Measurements from ENCODE around the gene ENSA.

- TF ChIP-seq CTCF (optimal IDR thresholded peaks at IDR 0.05 in 1 of 3, IDR thresholded peaks at IDR 0.05 in 1 of 3, conservative IDR thresholded peaks at IDR 0.05 in 1 of 3; ENCODE audit: extremely low read depth in 1 of 3, insufficient read depth in 2 of 3, low read length in 3 of 3) (no peak), EZH2 (IDR thresholded peaks at IDR 0.05; ENCODE audit: low read length) (no peak)
Observed at GRCh38 chr1:150601540-150601939, 27.9 kb downstream of the ENSA start.

Data from keratinocyte (primary cell).